Measurements from ENCODE around the gene PPP1R12C. TPM values are rescaled to one million over a fixed set of nuclear protein-coding genes. Genes with fewer than 3 reads are reported as not detected.

PPP1R12C gene
- total RNA-seq, 4 donors from 2014 or later: 40.0 to 110 (median 76.1) TPM

- intact Hi-C loops (cut with DNase I): no loop called here
- Histone ChIP-seq H3K4me1 (peaks cover 14 to 19% of the 10 kb centered on the region in 2 donors), H3K27ac (peak within 1 kb of the TSS in 2 of 3 donors; percentile 63 to 65), H3K9me3 (no peaks in the 10 kb centered on the region), H3K4me3 (replicated peaks in 1 of 3) (peak within 1 kb of the TSS in 2 of 3 donors; percentile 7 to 30), H3K27me3 (no peaks in the 10 kb centered on the region), H3K36me3 (no peaks in the 10 kb centered on the region)
- 30 to 38% methylated on average over 11 to 18 of the region's 18 CpGs for WGBS, 2 donors
- peak; percentile 94 to 95 for DNase-seq
- no peak for TF ChIP-seq CTCF (IDR thresholded peaks at IDR 0.05)
- peak in 1 of 2 donors; percentile 79 for TF ChIP-seq POLR2A (IDR thresholded peaks at IDR 0.05)
These were observed 42.0 kb downstream of the PPP1R12C start, which contains the start of gene EPS8L1 for GRCh38 chr19:55075371-55075998. Gene EPS8L1, plus strand, starts transcription at chr19:55075869. Its CDS starts 576 bp downstream, at chr19:55076445.

- H3K27ac ChIP-seq: no peak overlapping the region
- intact Hi-C loops (cut with DNase I): no loop called here
- peaks cover 12 to 18% of the 10 kb centered on the region in 2 donors for H3K4me1 ChIP-seq
- H3K27me3 ChIP-seq: no peaks in the 10 kb centered on the region
- TF ChIP-seq POLR2A (IDR thresholded peaks at IDR 0.05) (no peak), CTCF (IDR thresholded peaks at IDR 0.05) (no peak)
- WGBS, 2 donors: 77 to 79% methylated on average over 6 to 8 of the region's 8 CpGs
- H3K36me3 ChIP-seq: no peaks in the 10 kb centered on the region
- H3K4me3 ChIP-seq (replicated peaks in 1 of 3): no peak overlapping the region
- no peak for DNase-seq
- no peaks in the 10 kb centered on the region for H3K9me3 ChIP-seq
These were observed 45.5 kb downstream of the PPP1R12C start for GRCh38 chr19:55071913-55072312.

- Histone ChIP-seq H3K36me3 (no peaks in the 10 kb centered on the region), H3K4me3 (replicated peaks in 1 of 3) (no peak overlapping the region), H3K27ac (no peak overlapping the region), H3K27me3 (no peaks in the 10 kb centered on the region), H3K4me1 (peaks cover 6 to 11% of the 10 kb centered on the region in 2 donors), H3K9me3 (no peaks in the 10 kb centered on the region)
- no peak for TF ChIP-seq CTCF (IDR thresholded peaks at IDR 0.05)
- TF ChIP-seq POLR2A (IDR thresholded peaks at IDR 0.05): no peak
- DNase-seq: no peak
- WGBS, 2 donors: 38 to 58% methylated on average over 5 to 8 of the region's 8 CpGs
- intact Hi-C loops (cut with DNase I): no loop called here
These were observed 46.3 kb downstream of the PPP1R12C start for GRCh38 chr19:55071129-55071502.

GRCh38 chr19:55070466-55071128 is 46.8 kb downstream of the PPP1R12C start:
- TF ChIP-seq POLR2A (IDR thresholded peaks at IDR 0.05) (no peak), CTCF (IDR thresholded peaks at IDR 0.05) (no peak)
- Histone ChIP-seq H3K9me3 (no peaks in the 10 kb centered on the region), H3K36me3 (no peaks in the 10 kb centered on the region), H3K27ac (no peak overlapping the region), H3K4me3 (replicated peaks in 1 of 3) (no peak overlapping the region), H3K4me1 (peaks cover 6 to 11% of the 10 kb centered on the region in 2 donors), H3K27me3 (no peaks in the 10 kb centered on the region)
- no peak for DNase-seq
- 78 to 82% methylated on average over 10 of the region's 10 CpGs for WGBS, 2 donors
- intact Hi-C loops (cut with DNase I): no loop called here

GRCh38 chr19:55069865-55070197 is 47.6 kb downstream of the PPP1R12C start:
- no peaks in the 10 kb centered on the region for H3K9me3 ChIP-seq
- 91 to 95% methylated on average over 2 of the region's 2 CpGs for WGBS, 2 donors
- H3K36me3 ChIP-seq: no peaks in the 10 kb centered on the region
- DNase-seq: no peak
- H3K4me3 ChIP-seq (replicated peaks in 1 of 3): peak overlapping the region in 1 of 3 donors; percentile 30
- TF ChIP-seq POLR2A (IDR thresholded peaks at IDR 0.05) (no peak), CTCF (IDR thresholded peaks at IDR 0.05) (no peak)
- no peak overlapping the region for H3K27ac ChIP-seq
- H3K27me3 ChIP-seq: no peaks in the 10 kb centered on the region
- H3K4me1 ChIP-seq: peaks cover 0 to 5% of the 10 kb centered on the region in 2 donors
- intact Hi-C loops (cut with DNase I): no loop called here
